Measurements from ENCODE around the gene HID1.

HID1 gene

GRCh38 chr17:74964988-74965622, 7.5 kb downstream of the HID1 start:
- no peak for DNase-seq

- no peak for DNase-seq
These were observed 8.3 kb downstream of the HID1 start for GRCh38 chr17:74964246-74964761.

GRCh38 chr17:74963656-74964055, 8.9 kb downstream of the HID1 start:
- DNase-seq: no peak

- no peak for DNase-seq
These were observed 9.8 kb downstream of the HID1 start for GRCh38 chr17:74962622-74963394.

GRCh38 chr17:74961657-74962350, 10.8 kb downstream of the HID1 start:
- peak; percentile 80 for DNase-seq

- DNase-seq: peak; percentile 44
These were observed 11.8 kb downstream of the HID1 start for GRCh38 chr17:74960570-74961342.

- DNase-seq: peak; percentile 19
These were observed 12.6 kb downstream of the HID1 start for GRCh38 chr17:74959826-74960515.

- peak; percentile 41 for DNase-seq
These were observed 14.4 kb downstream of the HID1 start for GRCh38 chr17:74957935-74958740.

GRCh38 chr17:74956093-74956492, 16.5 kb downstream of the HID1 start:
- no peak for DNase-seq

GRCh38 chr17:74954665-74955421, 17.7 kb downstream of the HID1 start:
- DNase-seq: no peak

GRCh38 chr17:74954115-74954514, 18.4 kb downstream of the HID1 start:
- DNase-seq: no peak

GRCh38 chr17:74953134-74953687, 19.3 kb downstream of the HID1 start:
- no peak for DNase-seq

GRCh38 chr17:74952431-74953133, 20.0 kb downstream of the HID1 start:
- no peak for DNase-seq

GRCh38 chr17:74951680-74952421, 20.7 kb downstream of the HID1 start:
- DNase-seq: no peak

- DNase-seq: no peak
These were observed 21.5 kb downstream of the HID1 start for GRCh38 chr17:74951065-74951464.

- no peak for DNase-seq
These were observed 22.4 kb downstream of the HID1 start for GRCh38 chr17:74950207-74950606.

- no peak for DNase-seq
These were observed 23.0 kb downstream of the HID1 start for GRCh38 chr17:74949455-74950115.

Data from fibroblast of skin of back (primary cell).